ENCODE measurements around the gene CEP20. TPM values are rescaled to one million over a fixed set of nuclear protein-coding genes. Genes with fewer than 3 reads are reported as not detected.
"Not testable (repeated sequence)": the region's sequence is repeated elsewhere in the genome, so short reads cannot be mapped to it uniquely, and the experiment has no call there.

Gene CEP20
- total and polyA plus RNA-seq, 3 donors from 2014 or later: 32.4 to 70.6 (median 45.1) TPM

DNA sequence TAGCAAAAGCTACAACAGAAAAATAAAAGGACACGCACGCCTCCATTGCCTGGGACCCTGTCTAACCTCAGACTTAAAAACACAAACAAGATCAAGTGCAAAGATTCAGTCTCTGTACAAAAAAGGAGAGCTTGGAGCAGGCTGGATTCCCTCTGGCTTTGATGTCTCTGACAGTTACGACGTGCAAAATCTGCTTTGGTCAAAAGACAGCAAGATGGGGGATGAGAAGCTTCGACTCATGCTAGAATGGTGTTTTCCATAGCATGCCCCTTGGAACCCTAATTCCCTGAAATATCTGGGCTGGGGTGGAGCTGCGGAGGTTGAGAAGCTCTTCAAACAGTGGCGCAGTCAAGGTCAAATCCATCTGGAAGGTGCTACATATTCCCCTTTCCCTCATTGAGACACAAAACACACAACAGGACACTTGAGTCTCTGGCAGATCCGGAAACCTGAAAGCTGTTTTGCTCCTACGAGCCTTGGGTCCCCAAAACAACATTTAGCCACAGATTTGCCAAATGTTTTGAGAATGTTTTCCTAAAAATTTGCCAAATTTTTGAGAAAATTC, 40.7 kb downstream of the CEP20 start:
- Histone ChIP-seq H3K9me3 (no peaks in the 10 kb centered on the region), H3K36me3 (ENCODE audit: low read depth, missing control alignments) (no peaks in the 10 kb centered on the region), H3K4me1 (no peaks in the 10 kb centered on the region), H3K27me3 (no peaks in the 10 kb centered on the region), H3K4me3 (no peak overlapping the region), H3K27ac (peak overlapping the region in 1 of 2 donors; percentile 36)
- no peak for DNase-seq
- TF ChIP-seq, protein P1, sequence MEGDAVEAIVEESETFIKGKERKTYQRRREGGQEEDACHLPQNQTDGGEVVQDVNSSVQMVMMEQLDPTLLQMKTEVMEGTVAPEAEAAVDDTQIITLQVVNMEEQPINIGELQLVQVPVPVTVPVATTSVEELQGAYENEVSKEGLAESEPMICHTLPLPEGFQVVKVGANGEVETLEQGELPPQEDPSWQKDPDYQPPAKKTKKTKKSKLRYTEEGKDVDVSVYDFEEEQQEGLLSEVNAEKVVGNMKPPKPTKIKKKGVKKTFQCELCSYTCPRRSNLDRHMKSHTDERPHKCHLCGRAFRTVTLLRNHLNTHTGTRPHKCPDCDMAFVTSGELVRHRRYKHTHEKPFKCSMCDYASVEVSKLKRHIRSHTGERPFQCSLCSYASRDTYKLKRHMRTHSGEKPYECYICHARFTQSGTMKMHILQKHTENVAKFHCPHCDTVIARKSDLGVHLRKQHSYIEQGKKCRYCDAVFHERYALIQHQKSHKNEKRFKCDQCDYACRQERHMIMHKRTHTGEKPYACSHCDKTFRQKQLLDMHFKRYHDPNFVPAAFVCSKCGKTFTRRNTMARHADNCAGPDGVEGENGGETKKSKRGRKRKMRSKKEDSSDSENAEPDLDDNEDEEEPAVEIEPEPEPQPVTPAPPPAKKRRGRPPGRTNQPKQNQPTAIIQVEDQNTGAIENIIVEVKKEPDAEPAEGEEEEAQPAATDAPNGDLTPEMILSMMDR (IDR thresholded peaks at IDR 0.05): no peak
- no peak for TF ChIP-seq POLR2A (IDR thresholded peaks at IDR 0.05)
- WGBS, 2 donors: 51 to 52% methylated on average over 9 of the region's 9 CpGs
- intact Hi-C loops (cut with DNase I; ENCODE audit: low total_unique reads): no loop called here

DNA sequence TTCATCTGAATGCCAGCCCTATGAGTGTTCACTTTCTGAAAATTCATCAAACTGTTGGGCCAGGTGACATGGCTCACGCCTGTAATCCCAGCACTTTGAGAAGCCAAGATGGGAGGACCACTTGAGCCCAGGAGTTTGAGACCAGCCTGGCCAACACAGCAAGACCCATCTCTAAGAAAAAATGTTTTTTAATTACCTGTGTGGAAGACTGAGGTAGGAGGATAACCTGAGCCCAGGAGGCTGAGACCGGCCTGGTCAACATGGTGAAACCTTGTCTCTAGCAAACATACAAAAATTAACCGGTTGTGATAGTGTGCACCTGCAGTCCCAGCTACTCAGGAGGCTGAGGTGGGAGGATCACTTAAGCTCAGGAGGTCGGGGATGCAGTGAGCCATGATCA, 41.9 kb downstream of the CEP20 start:
- 83 to 86% methylated on average over 4 of the region's 4 CpGs for WGBS, 2 donors
- Histone ChIP-seq H3K4me1 (no peaks in the 10 kb centered on the region), H3K36me3 (ENCODE audit: low read depth, missing control alignments) (no peaks in the 10 kb centered on the region), H3K4me3 (no peak overlapping the region), H3K27ac (no peak overlapping the region), H3K27me3 (no peaks in the 10 kb centered on the region), H3K9me3 (no peaks in the 10 kb centered on the region)
- intact Hi-C loops (cut with DNase I; ENCODE audit: low total_unique reads): no loop called here
- DNase-seq: no peak
- TF ChIP-seq, protein P1 (IDR thresholded peaks at IDR 0.05): no peak
- TF ChIP-seq POLR2A (IDR thresholded peaks at IDR 0.05): no peak

DNA sequence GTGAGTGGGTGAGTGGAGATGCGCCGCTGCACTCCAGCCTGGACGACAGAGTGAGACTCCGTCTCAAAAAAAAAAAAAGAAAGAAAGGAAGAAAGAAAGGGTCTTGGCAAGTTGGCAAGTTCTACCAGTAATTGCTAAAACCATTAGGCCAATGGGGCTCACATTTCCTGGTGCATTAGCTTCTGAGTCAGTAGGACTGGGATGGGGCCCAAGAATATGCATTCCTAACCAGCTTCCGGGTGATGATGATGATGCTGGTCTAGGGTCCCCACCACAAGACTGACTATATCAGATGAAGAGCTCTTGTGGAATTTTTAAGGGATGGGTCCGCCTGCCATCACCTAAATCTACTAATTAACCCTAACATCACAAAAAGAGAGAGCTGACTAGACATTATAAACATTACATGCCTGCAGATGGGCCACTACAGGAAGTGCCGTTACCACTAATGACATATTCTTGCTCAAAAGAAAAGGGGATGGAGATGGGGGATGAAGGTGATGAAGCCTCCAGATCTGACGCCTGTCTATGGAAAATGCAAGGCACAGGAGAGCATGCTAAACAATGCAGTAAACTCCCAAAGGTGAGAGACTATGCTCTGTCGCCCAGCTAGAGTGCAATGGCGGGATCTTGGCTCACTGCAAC, 44.6 kb downstream of the CEP20 start:
- intact Hi-C loops (cut with DNase I; ENCODE audit: low total_unique reads): no loop called here
- no peak for TF ChIP-seq POLR2A (IDR thresholded peaks at IDR 0.05)
- TF ChIP-seq, protein P1 (IDR thresholded peaks at IDR 0.05): no peak
- Histone ChIP-seq H3K36me3 (ENCODE audit: low read depth, missing control alignments) (no peaks in the 10 kb centered on the region), H3K4me3 (no peak overlapping the region), H3K27me3 (no peaks in the 10 kb centered on the region), H3K9me3 (no peaks in the 10 kb centered on the region), H3K4me1 (no peaks in the 10 kb centered on the region), H3K27ac (no peak overlapping the region)
- 82 to 85% methylated on average over 10 of the region's 10 CpGs for WGBS, 2 donors
- DNase-seq: no peak

GRCh38 chr16:15839204-15839603, 49.2 kb downstream of the CEP20 start:
- H3K4me3 ChIP-seq; DNase-seq; H3K9me3 ChIP-seq; H3K36me3 ChIP-seq (ENCODE audit: low read depth, missing control alignments); intact Hi-C loops (cut with DNase I; ENCODE audit: low total_unique reads); H3K27me3 ChIP-seq; H3K27ac ChIP-seq; H3K4me1 ChIP-seq: not testable (repeated sequence)
- WGBS, 2 donors: 90 to 92% methylated on average over 8 of the region's 8 CpGs

DNA sequence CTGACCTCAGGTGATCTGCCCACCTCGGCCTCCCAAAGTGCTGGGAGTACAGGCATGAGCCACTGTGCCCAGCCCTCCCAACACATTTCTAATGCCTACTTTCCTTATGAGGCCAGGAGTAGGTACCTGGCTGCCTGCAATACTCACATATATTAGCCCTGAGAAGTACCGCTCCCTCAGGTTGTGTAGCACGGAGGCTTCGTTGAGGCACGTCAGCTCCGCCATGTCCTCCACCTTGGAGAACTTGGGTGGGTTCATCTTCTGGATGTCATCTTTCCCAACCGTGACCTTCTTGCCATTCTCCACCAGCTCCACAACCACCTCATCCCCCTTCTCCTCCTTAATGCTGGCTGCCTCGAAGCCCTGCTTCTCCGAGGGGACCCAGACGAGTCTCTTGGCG, 50.6 kb downstream of the CEP20 start:
- Histone ChIP-seq H3K4me3 (no peak overlapping the region), H3K27ac (no peak overlapping the region), H3K36me3 (ENCODE audit: low read depth, missing control alignments) (no peaks in the 10 kb centered on the region), H3K9me3 (no peaks in the 10 kb centered on the region), H3K27me3 (no peaks in the 10 kb centered on the region), H3K4me1 (peaks cover 7% of the 10 kb centered on the region)
- DNase-seq: no peak
- TF ChIP-seq POLR2A (IDR thresholded peaks at IDR 0.05): no peak
- TF ChIP-seq, protein P1 (IDR thresholded peaks at IDR 0.05): no peak
- intact Hi-C loops (cut with DNase I; ENCODE audit: low total_unique reads): no loop called here
- WGBS, 2 donors: 90 to 94% methylated on average over 10 to 11 of the region's 11 CpGs
